OCI-LY1 (cell line): ENCODE results near the gene PARD3.

ENCODE experiments used
- EZH2 ChIP-seq: fragments of 200-600 bp; sonication (generic), shearing (Covaris generic); IDR thresholded peaks from 2 replicates; pipeline ENCODE4 v1.8.0; 2017; ENCODE audit warnings: borderline replicate concordance, mixed run types, mild to moderate bottlenecking, antibody characterized with exemption, low read length, moderate library complexity, mixed read lengths
- TF ChIP-seq, protein P1 (sequence below): fragments of 200-600 bp; sonication (generic), shearing (Covaris generic); IDR thresholded peaks from 2 replicates; pipeline ENCODE4 v1.5.1; 2017; ENCODE audit warnings: mild to moderate bottlenecking, antibody characterized with exemption, low read length, moderate library complexity, mixed read lengths

GRCh38 chr10:34599026-34599795, 215.9 kb downstream of the PARD3 start:
- TF ChIP-seq, protein P1, sequence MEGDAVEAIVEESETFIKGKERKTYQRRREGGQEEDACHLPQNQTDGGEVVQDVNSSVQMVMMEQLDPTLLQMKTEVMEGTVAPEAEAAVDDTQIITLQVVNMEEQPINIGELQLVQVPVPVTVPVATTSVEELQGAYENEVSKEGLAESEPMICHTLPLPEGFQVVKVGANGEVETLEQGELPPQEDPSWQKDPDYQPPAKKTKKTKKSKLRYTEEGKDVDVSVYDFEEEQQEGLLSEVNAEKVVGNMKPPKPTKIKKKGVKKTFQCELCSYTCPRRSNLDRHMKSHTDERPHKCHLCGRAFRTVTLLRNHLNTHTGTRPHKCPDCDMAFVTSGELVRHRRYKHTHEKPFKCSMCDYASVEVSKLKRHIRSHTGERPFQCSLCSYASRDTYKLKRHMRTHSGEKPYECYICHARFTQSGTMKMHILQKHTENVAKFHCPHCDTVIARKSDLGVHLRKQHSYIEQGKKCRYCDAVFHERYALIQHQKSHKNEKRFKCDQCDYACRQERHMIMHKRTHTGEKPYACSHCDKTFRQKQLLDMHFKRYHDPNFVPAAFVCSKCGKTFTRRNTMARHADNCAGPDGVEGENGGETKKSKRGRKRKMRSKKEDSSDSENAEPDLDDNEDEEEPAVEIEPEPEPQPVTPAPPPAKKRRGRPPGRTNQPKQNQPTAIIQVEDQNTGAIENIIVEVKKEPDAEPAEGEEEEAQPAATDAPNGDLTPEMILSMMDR: no peak
- TF ChIP-seq EZH2: no peak
